ENCODE measurements around the gene CCL18.

GRCh38 chr17:36071751-36072150, 7.7 kb downstream of the CCL18 start:
- TF ChIP-seq CTCF (IDR thresholded peaks at IDR 0.05) (no peak), POLR2AphosphoS5 (IDR thresholded peaks at IDR 0.05; ENCODE audit: low read depth, low read length) (no peak)
